Measurements from ENCODE around the gene TMEM150B.

Gene TMEM150B

GRCh38 chr19:55269299-55269698 is 55.8 kb downstream of the TMEM150B start:
- Histone ChIP-seq H4K20me1 (ENCODE audit: control insufficient read depth, insufficient read depth, low read depth, low read length) (no peaks in the 10 kb centered on the region), H3F3A (ENCODE audit: control insufficient read depth, insufficient read depth) (peaks cover 9% of the 10 kb centered on the region; the same call in 1 of the 2 replicates), H3K79me2 (ENCODE audit: control insufficient read depth, low read length) (peaks cover 5% of the 10 kb centered on the region), H3K4me2 (ENCODE audit: low read length) (no peak overlapping the region), H3K4me3 (ENCODE audit: low read length) (no peak overlapping the region), H3K27ac (ENCODE audit: low read depth, low read length) (no peak overlapping the region), H3K9me2 (replicated peaks; ENCODE audit: control insufficient read depth, low read length) (no peaks in the 10 kb centered on the region), H3K9me3 (ENCODE audit: control insufficient read depth, insufficient read depth, low read length) (peaks cover 7% of the 10 kb centered on the region; the same call in 1 of the 2 replicates), H3K4me1 (ENCODE audit: control insufficient read depth, low read length) (no peaks in the 10 kb centered on the region), H3K36me3 (ENCODE audit: control insufficient read depth, low read length) (peaks cover 5% of the 10 kb centered on the region; the same call in 1 of the 2 replicates), H3K27me3 (ENCODE audit: control insufficient read depth, low read length) (no peaks in the 10 kb centered on the region)
- TF ChIP-seq, protein P1, sequence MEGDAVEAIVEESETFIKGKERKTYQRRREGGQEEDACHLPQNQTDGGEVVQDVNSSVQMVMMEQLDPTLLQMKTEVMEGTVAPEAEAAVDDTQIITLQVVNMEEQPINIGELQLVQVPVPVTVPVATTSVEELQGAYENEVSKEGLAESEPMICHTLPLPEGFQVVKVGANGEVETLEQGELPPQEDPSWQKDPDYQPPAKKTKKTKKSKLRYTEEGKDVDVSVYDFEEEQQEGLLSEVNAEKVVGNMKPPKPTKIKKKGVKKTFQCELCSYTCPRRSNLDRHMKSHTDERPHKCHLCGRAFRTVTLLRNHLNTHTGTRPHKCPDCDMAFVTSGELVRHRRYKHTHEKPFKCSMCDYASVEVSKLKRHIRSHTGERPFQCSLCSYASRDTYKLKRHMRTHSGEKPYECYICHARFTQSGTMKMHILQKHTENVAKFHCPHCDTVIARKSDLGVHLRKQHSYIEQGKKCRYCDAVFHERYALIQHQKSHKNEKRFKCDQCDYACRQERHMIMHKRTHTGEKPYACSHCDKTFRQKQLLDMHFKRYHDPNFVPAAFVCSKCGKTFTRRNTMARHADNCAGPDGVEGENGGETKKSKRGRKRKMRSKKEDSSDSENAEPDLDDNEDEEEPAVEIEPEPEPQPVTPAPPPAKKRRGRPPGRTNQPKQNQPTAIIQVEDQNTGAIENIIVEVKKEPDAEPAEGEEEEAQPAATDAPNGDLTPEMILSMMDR (IDR thresholded peaks at IDR 0.05; ENCODE audit: low read depth, low read length, poor library complexity, severe bottlenecking) = no peak
- TF ChIP-seq EZH2phosphoT487 (IDR thresholded peaks at IDR 0.05; ENCODE audit: borderline replicate concordance, low read length) = no peak

DNA sequence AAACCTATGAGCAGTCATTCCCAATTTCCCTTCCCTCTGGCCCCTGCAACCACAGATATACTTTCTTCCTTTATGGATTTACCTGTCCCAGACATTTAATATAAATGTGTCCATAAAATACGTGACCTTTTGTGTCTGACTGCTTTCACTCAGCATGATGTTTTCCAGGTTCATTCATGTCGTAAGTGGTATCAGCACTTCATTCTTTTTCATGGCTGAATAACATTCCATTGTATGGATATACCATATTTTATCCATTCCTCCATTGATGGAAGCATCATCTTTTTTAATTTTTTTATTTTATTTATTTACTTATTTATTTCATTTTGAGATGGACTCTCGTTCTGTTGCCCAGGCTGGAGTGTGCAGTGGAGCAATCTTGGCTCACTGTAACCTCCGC is 58.3 kb downstream of the TMEM150B start:
- no peaks in the 10 kb centered on the region for H4K20me1 ChIP-seq (ENCODE audit: control insufficient read depth, insufficient read depth, low read depth, low read length)
- H3K9me2 ChIP-seq (replicated peaks; ENCODE audit: control insufficient read depth, low read length) = no peaks in the 10 kb centered on the region
- TF ChIP-seq, protein P1 (IDR thresholded peaks at IDR 0.05; ENCODE audit: low read depth, low read length, poor library complexity, severe bottlenecking) = no peak
- no peak overlapping the region for H3K4me2 ChIP-seq (ENCODE audit: low read length)
- peaks cover 13% of the 10 kb centered on the region; the same call in 1 of the 2 replicates for H3F3A ChIP-seq (ENCODE audit: control insufficient read depth, insufficient read depth)
- H3K4me1 ChIP-seq (ENCODE audit: control insufficient read depth, low read length) = no peaks in the 10 kb centered on the region
- peaks cover 5% of the 10 kb centered on the region for H3K79me2 ChIP-seq (ENCODE audit: control insufficient read depth, low read length)
- no peaks in the 10 kb centered on the region for H3K36me3 ChIP-seq (ENCODE audit: control insufficient read depth, low read length)
- no peak overlapping the region for H3K27ac ChIP-seq (ENCODE audit: low read depth, low read length)
- H3K27me3 ChIP-seq (ENCODE audit: control insufficient read depth, low read length) = no peaks in the 10 kb centered on the region
- H3K9me3 ChIP-seq (ENCODE audit: control insufficient read depth, insufficient read depth, low read length) = peaks cover 7% of the 10 kb centered on the region; the same call in 1 of the 2 replicates
- no peak overlapping the region for H3K4me3 ChIP-seq (ENCODE audit: low read length)

- TF ChIP-seq, protein P1 (IDR thresholded peaks at IDR 0.05; ENCODE audit: low read depth, low read length, poor library complexity, severe bottlenecking) = no peak
- no peak for TF ChIP-seq EZH2phosphoT487 (IDR thresholded peaks at IDR 0.05; ENCODE audit: borderline replicate concordance, low read length)
- no peaks in the 10 kb centered on the region for H4K20me1 ChIP-seq (ENCODE audit: control insufficient read depth, insufficient read depth, low read depth, low read length)
- no peak overlapping the region for H3K4me3 ChIP-seq (ENCODE audit: low read length)
- peaks cover 13% of the 10 kb centered on the region; the same call in 1 of the 2 replicates for H3F3A ChIP-seq (ENCODE audit: control insufficient read depth, insufficient read depth)
- no peak overlapping the region for H3K27ac ChIP-seq (ENCODE audit: low read depth, low read length)
- H3K4me2 ChIP-seq (ENCODE audit: low read length) = no peak overlapping the region
- H3K27me3 ChIP-seq (ENCODE audit: control insufficient read depth, low read length) = no peaks in the 10 kb centered on the region
- H3K79me2 ChIP-seq (ENCODE audit: control insufficient read depth, low read length) = peaks cover 5% of the 10 kb centered on the region
- no peaks in the 10 kb centered on the region for H3K9me2 ChIP-seq (replicated peaks; ENCODE audit: control insufficient read depth, low read length)
- H3K4me1 ChIP-seq (ENCODE audit: control insufficient read depth, low read length) = no peaks in the 10 kb centered on the region
- no peaks in the 10 kb centered on the region for H3K36me3 ChIP-seq (ENCODE audit: control insufficient read depth, low read length)
- H3K9me3 ChIP-seq (ENCODE audit: control insufficient read depth, insufficient read depth, low read length) = peaks cover 7% of the 10 kb centered on the region; the same call in 1 of the 2 replicates
Measured at GRCh38 chr19:55266404-55266803, 58.7 kb downstream of the TMEM150B start.

Measured in DOHH2 (cell line).